K562 (cell line): ENCODE measurements around the gene TMCO4. TPM values are rescaled to one million over a fixed set of nuclear protein-coding genes. Genes with fewer than 3 reads are reported as not detected.
A peak's percentile ranks its signal among the peaks of the same experiment; 100 is the strongest.

Source experiments
- ATAC-seq: fragments of 200-7000 bp; cut with Tn5 transposase; 3 replicates; pipeline ENCODE4 v1.9.1; 2020; ENCODE audit warnings: moderate library complexity
- BruUV-seq: library from RNA; stranded (reverse); fragments of 400-500 nt; replicated peaks from 2 replicates; lab custom pipeline; 2021; lab: Mats Ljungman, UMichigan
- CTCF ChIA-PET: fragments of 300-600 bp; formaldehyde crosslinking; extraction: SDS; loops from one replicate; lab custom pipeline; 2021; ENCODE audit warnings: low intra/inter-chr PET ratio; lab: Yijun Ruan, JAX
- POLR2A ChIA-PET: fragments of 300-600, 350-650 bp; sonication (Branson Sonifier 250); formaldehyde crosslinking; extraction: SDS; loops from one replicate; lab custom pipeline; 2021; ENCODE audit warnings: antibody characterized with exemption, inconsistent platforms; lab: Yijun Ruan, JAX
- DNase-seq, 4 experiments: peaks; one replicate each; pipeline versions ENCODE4 v3.0.0 to v3.0.0-alpha.2; 2011 to 2018; ENCODE audit warnings: low spot score in 3 of 4, mixed read lengths in 3 of 4; ENCODE audit errors: extremely low read depth in 1 of 4
- FAIRE-seq: peaks from 2 replicates; lab custom pipeline; 2011; peaks lifted over from hg19 to GRCh38; lab: Jason Lieb, UNC
- H2AFZ ChIP-seq: 2 replicates; pipeline ENCODE4 v1.6.0; 2011; ENCODE audit warnings: low read depth, low read length, control low read depth, inconsistent platforms
- H3K27ac ChIP-seq: fragments of 200-600 bp; 3 replicates; pipeline ENCODE4 v1.8.0; 2011; ENCODE audit warnings: low read depth, mild to moderate bottlenecking, control low read depth, inconsistent platforms, low read length, moderate library complexity, mixed read lengths; ENCODE audit errors: extremely low read depth
- H3K27me3 ChIP-seq, 2 experiments: fragments of 300-600 bp in 1 of 2; 2 replicates in 1 of 2; 3 replicates in 1 of 2; pipeline versions ENCODE4 v1.6.0 to v1.8.0; 2011; ENCODE audit warnings: inconsistent platforms in 2 of 2, low read length in 2 of 2, mild to moderate bottlenecking in 1 of 2, mixed read lengths in 1 of 2, moderate library complexity in 1 of 2; ENCODE audit not compliant: control insufficient read depth in 2 of 2, insufficient read depth in 2 of 2
- H3K36me3 ChIP-seq: fragments of 300-600 bp; 3 replicates; pipeline ENCODE4 v1.8.0; 2011; ENCODE audit warnings: mild to moderate bottlenecking, low read length, inconsistent platforms; ENCODE audit not compliant: control insufficient read depth, insufficient read depth
- H3K4me1 ChIP-seq, 2 experiments: fragments of 200-600 bp in 1 of 2; replicated peaks in 1 of 2; 2 replicates in 1 of 2; 3 replicates in 1 of 2; pipeline versions ENCODE4 v1.5.1 to v1.8.0; 2011; ENCODE audit warnings: inconsistent platforms in 2 of 2, low read length in 2 of 2, mild to moderate bottlenecking in 1 of 2, mixed read lengths in 1 of 2, moderate library complexity in 1 of 2; ENCODE audit not compliant: control insufficient read depth in 2 of 2, insufficient read depth in 2 of 2
- H3K4me2 ChIP-seq: 2 replicates; pipeline ENCODE4 v1.6.1; 2011; ENCODE audit warnings: low read length, control low read depth, inconsistent platforms, mixed read lengths; ENCODE audit not compliant: insufficient read depth
- H3K4me3 ChIP-seq: fragments of 200-600 bp; sonication (generic), shearing (Covaris generic); 2 replicates; pipeline ENCODE4 v1.5.1; 2016; ENCODE audit warnings: control low read depth, inconsistent platforms
- H3K79me2 ChIP-seq: fragments of 200-600 bp; 3 replicates; pipeline ENCODE4 v1.8.0; 2011; ENCODE audit warnings: low read length, inconsistent platforms; ENCODE audit not compliant: control insufficient read depth, insufficient read depth
- H3K9ac ChIP-seq, 2 experiments: 2 replicates each; pipeline versions ENCODE4 v1.6.0 to v1.6.1; 2011; ENCODE audit warnings: low read depth in 2 of 2, low read length in 2 of 2, control low read depth in 1 of 2, inconsistent platforms in 1 of 2, mild to moderate bottlenecking in 1 of 2, mixed read lengths in 1 of 2; ENCODE audit not compliant: insufficient read depth in 1 of 2
- H3K9me1 ChIP-seq: one replicate; pipeline ENCODE4 v1.6.0; 2011; ENCODE audit warnings: inconsistent platforms, mild to moderate bottlenecking, low read length, moderate library complexity; ENCODE audit not compliant: control insufficient read depth, insufficient read depth
- H3K9me3 ChIP-seq: replicated peaks from 2 replicates; pipeline ENCODE4 v1.5.1; 2011; ENCODE audit warnings: low read depth, low read length, inconsistent platforms; ENCODE audit not compliant: control insufficient read depth, insufficient read depth
- H4K20me1 ChIP-seq: replicated peaks from 2 replicates; pipeline ENCODE4 v1.6.1; 2011; ENCODE audit warnings: low read length, inconsistent platforms, mixed read lengths; ENCODE audit not compliant: control insufficient read depth, insufficient read depth
- PHTF2 ChIP-seq: fragments of 250-450 bp; sonication (Bioruptor Pico); IDR thresholded peaks from 2 replicates; pipeline ENCODE4 v1.5.0; 2021; ENCODE audit warnings: mild to moderate bottlenecking
- USF1 ChIP-seq: sonication (generic); formaldehyde crosslinking; IDR thresholded peaks from 2 replicates; pipeline ENCODE4 v1.9.0; 2022; ENCODE audit warnings: mild to moderate bottlenecking, missing genetic modification reagents
- ZFP30 ChIP-seq: fragments of 250-450 bp; sonication (Bioruptor Pico); IDR thresholded peaks from 2 replicates; pipeline ENCODE4 v1.8.0; 2022; ENCODE audit warnings: moderate library complexity, mild to moderate bottlenecking, inconsistent platforms, borderline replicate concordance
- ZFP36 ChIP-seq: fragments of 150-350 bp; IDR thresholded peaks from 2 replicates; pipeline ENCODE4 v1.6.1; 2018; ENCODE audit warnings: low read length, low read depth; ENCODE audit not compliant: partially characterized antibody
- ZKSCAN1 ChIP-seq: fragments of 150-350 bp; IDR thresholded peaks from 2 replicates; pipeline ENCODE4 v1.6.1; 2016; ENCODE audit warnings: low read depth, low read length
- WGBS: fragments of 100-300 bp; shearing (Covaris generic); methylation state at CpG from one replicate; pipeline ENCODE4 v1.1.6; 2016; ENCODE audit warnings: low coverage, mixed read lengths; ENCODE audit not compliant: insufficient coverage; ENCODE audit errors: missing lambda C conversion rate; 5-methylcytosine and 5-hydroxymethylcytosine counted together
- in situ Hi-C: fragments of 300-500 bp; cut with MboI; formaldehyde crosslinking; loops from 4 replicates; pipeline ENCODE4 v1.15.0; 2018; ENCODE audit warnings: inconsistent platforms, mixed read lengths
- intact Hi-C: fragments of 100-400 bp; cut with micrococcal nuclease; formaldehyde crosslinking; loops from 2 replicates; pipeline ENCODE4 v1.14.2; 2022
- polyA plus RNA-seq, 8 experiments: library from polyadenylated mRNA; depleted of rRNA in 4 of 8; stranded (reverse) in 5 of 8; unstranded in 3 of 8; fragments of >200 nt; fragmentation: Nextera tagmentation in 2 of 8; fragmentation: Illumina TruSeq in 1 of 8; extraction: Ambion mirVana in 2 of 8; extraction: Trizol in 1 of 8; gene quantifications; 2 replicates each; pipeline versions ENCODE4 v1.2.1 to v1.2.3, GENCODE V29; 2011 to 2014; ENCODE audit warnings: inconsistent platforms in 1 of 8, missing spikeins in 1 of 8
- total RNA-seq, 7 experiments: library from RNA; depleted of rRNA in 6 of 7; stranded (reverse); fragments of >200 nt in 6 of 7; fragmentation: Illumina TruSeq in 2 of 7; extraction: Trizol in 2 of 7; gene quantifications; 2 replicates each; pipeline versions ENCODE4 v1.2.1 to v1.2.3, GENCODE V29; 2011 to 2021; ENCODE audit warnings: low replicate concordance in 1 of 7

The TMCO4 gene
- total and polyA plus RNA-seq, 9 of the 15 experiments (the other 6 are each of a cell fraction or from before 2014, with no cell fraction given): 0.06 to 2.1 (median 1.2) TPM

- in situ Hi-C loops: no loop called here
- no peak for ATAC-seq
- DNase-seq: no peak
- peaks cover 6 to 12% of the 10 kb centered on the region in 2 experiments; a peak in 4 of 5 replicates for H3K4me1 ChIP-seq
- no peak for FAIRE-seq
- no peak overlapping the region for H3K4me2 ChIP-seq
- peaks cover 18 to 40% of the 10 kb centered on the region in 2 experiments for H3K27me3 ChIP-seq
- H4K20me1 ChIP-seq: no peaks in the 10 kb centered on the region
- H3K36me3 ChIP-seq: no peaks in the 10 kb centered on the region
- TF ChIP-seq ZFP36 (peak; percentile 56), PHTF2 (CRISPR knock-in tag) (no peak), ZFP30 (no peak), ZKSCAN1 (peak; percentile 79), USF1 (CRISPR knock-in tag) (0 out of 2 replicates have a peak, but pooled peaks have one; percentile 18)
- no peaks in the 10 kb centered on the region for H3K9me3 ChIP-seq
- no peak overlapping the region for H3K27ac ChIP-seq
- WGBS: 37% methylated on average over 6 of the region's 6 CpGs
- no peaks in the 10 kb centered on the region for H3K9me1 ChIP-seq
- H2AFZ ChIP-seq: no peak overlapping the region
- no peak overlapping the region for H3K9ac ChIP-seq
- CTCF ChIA-PET: interaction anchor here (0.7 kb wide), 1 partner anchor 63 kb away, joined by 7 read pairs; no protein-coding TSS in a partner anchor
- TSS peak; percentile 52 for BruUV-seq
- intact Hi-C loops: no loop called here
- H3K79me2 ChIP-seq: no peaks in the 10 kb centered on the region
- POLR2A ChIA-PET: interaction anchor here (0.6 to 1.5 kb wide), 4 partner anchors 8 to 1266 kb away, joined by 3 to 6 read pairs (median 4); no protein-coding TSS in a partner anchor
- H3K4me3 ChIP-seq: no peak overlapping the region
Measured at GRCh38 chr1:19798486-19799229, 1.1 kb downstream of the TMCO4 start.
